Stimulated activated CD4-positive, alpha-beta T cell treated with anti-CD3 and anti-CD28 coated beads, Interleukin-4, amount 100 ng/mL, for 4 hours (primary cell): ENCODE data around the gene PLD1.

ENCODE experiments used
- DNase-seq, 2 experiments: peaks; one replicate each; pipeline ENCODE4 v3.0.0-alpha.2; 2020

PLD1 gene

DNA sequence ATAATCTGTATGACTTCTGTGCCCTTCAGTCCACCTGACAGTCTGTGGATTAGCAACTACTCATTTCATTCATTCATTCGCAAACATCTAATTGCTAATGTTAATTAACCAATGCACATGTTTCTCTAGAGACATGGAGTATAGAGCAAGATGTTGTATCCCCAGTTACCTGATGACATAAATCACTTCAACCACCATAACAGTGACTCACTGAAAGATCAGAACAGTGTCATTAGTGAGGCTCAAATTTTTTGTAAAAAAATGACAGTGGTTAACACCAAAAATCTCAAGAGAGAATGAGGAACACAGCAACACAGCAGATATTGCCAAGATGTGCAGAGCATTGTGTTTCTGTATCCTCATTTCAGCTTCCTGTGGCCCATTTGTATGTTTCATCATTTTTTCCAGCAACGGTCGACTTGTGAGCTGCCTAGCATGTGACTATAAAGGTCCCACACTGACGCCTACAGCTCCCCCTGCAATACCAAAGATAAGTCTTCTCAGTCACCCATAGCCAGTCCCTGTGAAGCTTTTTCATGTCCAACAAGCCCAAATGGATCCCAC lies 3.7 kb upstream of the PLD1 start:
- peak in 1 of 2 experiments; percentile 6 for DNase-seq

DNA sequence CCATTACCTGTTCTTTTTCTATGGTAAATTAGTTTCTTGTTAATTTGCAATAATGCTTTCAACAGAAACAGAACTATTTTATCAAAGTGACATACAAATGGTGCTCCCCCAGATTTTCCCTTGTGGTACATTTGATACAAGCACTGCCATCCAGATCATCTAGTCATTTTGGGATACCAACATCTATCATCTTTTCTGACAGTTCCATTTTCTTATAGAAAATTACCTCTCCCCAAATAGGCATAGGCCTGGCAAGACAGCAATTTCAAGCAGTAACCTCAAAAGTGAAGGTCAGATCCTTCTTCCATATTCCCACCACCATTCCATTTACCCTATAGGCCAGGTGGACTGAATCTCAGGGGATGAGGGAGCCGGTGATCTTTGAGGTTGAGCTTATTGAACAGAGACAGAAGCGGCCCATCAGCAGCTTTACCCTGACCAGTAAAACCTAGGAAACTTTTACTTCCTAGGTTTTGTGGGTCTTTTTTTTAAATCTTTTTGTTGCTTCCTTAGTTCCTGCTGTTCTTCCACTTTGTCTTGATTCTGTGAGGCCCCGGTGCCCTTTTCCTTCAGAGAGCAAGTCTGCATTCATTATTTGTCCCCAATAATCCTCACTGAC lies 3.1 kb upstream of the PLD1 start:
- no peak for DNase-seq

DNA sequence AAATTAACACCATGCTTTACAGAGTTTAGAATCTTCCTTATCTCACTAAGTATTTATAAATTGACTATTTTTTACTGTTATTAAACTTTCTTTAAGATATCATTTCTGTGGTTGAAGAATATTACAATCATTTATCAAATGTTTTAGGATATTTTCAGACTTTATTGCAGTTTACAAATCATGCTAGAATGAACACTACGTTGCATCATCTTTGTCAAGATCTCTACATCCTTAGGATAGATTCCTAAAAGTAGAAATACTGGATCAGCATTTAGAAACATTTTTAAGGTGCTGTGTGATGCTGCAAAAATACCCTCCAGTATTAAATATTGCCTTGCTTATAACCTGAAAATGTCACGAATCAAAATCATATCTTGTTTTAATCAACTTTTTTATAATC lies 2.5 kb upstream of the PLD1 start:
- no peak for DNase-seq

- DNase-seq = no peak
These were observed 1.6 kb upstream of the PLD1 start for GRCh38 chr3:171811913-171812335.

DNA sequence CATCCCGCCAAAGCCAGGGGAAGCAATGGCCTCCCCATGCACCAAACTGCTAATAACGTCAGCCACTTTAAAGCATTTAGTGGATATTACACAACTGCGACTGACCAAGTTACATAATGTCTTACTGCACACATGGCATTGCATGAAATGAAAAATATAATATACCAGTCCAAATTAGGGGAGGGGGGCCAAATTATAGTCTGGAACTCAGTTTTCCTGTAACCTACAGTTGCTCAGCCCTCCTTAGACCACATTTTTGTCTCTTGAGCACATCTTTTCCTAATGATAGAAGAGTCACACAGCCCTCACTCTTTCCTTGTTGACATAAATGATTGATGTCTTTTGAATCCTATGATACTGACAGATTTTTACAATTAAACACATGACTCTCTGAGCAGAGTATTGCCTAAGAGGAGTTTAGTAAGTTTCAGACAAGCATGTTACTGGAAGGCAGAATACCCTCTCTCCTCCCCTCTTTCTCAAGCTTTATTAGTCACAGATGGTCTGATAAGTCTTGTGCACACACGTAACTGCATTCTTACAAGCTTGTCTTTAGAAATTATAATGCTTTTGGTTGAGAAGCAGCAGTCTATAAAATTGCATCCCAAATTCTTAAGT lies 1.1 kb upstream of the PLD1 start:
- no peak for DNase-seq

DNA sequence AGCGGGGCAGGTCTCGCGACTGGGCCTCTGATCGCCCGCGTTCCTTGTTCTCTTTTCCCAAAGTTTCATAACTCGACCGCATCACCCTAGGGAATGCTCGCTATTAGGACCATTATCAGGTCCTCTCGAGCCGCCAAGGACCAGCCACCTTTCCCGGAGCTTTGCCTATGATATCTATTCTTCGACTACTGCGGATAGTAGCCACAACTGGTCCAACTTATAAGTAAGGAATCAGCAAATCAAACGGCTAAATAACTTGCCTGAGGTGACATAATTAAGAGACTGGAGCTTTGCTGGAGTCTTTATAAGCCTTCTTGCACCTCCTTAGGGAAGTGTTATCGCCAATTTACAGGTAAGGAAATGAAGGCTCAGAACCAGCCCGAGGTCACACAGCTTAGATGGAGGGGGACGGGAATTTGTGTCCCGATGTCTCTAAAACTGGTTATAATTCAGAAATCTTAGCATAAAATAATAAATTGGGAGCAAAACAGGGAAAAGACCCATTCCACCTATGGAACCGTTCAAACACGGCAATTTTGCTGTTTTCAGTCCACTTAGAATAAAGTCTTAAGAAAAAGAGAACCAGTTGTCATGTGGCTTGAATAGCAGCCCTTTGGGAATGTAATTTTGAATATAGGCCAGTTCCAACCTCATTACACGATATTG lies 479 bp upstream of the PLD1 start:
- DNase-seq = no peak

- no peak for DNase-seq
These were observed 747 bp downstream of the PLD1 start for GRCh38 chr3:171809611-171809860.

DNA sequence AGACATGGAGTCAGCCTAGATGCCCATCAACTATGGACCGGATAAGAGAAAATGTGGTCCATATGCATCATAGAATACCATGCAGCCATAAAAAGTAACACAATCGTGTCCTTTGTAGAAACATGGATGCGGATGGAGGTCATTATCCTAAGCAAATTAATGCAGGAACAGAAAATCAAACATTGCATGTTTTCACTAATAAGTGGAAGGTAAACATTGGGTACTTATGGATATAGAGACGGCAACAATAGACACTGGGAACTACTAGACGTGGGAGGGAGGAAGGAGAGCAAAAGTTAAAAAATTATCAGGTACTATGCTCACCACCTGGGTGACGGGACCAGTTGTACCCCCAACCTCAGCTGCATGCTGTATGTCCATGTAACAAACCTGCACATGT lies 2.5 kb downstream of the PLD1 start:
- DNase-seq = no peak

DNA sequence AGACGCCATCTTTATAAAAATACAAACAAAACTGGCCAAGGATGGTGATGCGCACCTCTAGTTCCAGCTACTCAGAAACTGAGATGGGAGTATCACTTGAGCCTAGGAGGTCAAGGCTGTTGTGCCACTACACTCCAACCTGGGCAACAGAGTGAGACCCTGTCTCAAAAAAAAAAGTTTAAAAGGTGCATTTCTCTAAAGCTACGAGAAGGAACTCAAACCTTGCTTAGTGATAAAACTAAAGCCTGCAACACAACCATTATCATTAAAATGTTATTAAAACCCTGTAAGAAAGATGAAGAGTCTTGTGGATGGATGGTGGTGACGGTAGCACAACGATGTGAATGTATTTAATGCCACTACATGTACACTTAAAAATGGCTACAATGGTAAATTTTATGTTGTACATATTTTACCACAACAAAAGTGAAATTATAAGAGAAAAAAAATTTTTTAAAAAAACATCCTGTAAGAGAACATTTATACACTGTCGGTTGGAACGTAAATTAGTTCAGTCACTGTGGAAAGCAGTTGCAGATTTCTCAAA lies 3.1 kb downstream of the PLD1 start:
- DNase-seq = no peak

DNA sequence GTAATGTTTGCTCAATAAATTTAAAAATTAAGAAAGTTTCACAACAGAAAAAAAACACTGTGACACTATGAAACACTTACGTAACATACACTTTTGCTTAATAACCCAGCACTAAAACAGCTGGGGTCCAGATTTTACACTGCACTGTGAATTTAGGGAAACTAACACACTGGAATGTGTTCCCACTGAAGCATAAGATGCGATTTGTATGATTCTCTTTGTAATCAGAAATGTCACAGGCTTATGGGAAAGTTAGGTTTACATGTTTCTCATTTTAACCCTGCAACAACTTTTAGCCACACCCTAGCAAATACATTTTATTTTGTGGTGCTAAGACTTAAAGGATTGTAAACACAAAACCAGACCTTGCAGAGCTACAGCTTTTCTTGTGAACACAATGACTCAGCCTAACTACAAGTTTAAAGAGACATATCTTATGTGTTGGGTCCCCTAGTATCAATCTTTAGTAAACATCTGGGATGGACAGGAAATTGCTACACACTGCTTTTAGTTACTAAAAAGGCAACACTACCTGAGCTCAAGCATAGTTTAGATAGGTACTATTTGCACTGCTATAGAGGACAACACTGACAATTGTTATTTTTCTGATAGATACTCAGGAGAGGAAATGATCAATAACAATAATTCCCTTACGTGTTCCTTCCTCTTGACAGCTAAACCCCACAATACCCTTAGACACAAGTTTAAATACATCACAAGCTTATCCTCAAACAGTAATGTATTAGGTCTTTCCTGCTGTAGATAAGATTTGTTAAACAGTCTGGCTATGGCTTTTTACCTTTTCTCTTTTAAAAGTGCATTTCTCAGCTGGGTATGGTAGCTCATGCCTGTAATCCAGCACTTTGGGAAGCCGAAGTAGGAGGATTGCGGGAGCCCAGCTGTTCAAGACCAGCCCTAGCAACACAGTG lies 3.8 kb downstream of the PLD1 start:
- DNase-seq = no peak

DNA sequence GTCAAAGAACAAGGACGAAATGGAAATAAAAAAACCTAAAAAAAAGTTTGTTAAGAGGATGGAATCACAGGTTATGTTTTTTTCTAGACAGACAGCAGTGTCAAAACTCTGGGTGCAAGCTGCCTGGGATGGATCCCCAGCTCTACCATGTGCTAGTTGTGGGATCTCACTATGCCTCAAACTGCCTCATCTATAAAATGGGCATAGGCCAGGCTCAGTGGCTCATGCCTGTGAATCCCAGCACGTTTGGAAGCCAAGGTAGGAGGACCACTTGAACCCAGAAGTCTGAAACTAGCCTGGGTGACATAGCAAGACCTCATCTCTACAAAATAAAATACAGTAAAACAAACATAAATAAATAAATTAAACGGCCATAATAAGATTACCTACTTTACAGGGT lies 4.6 kb downstream of the PLD1 start:
- no peak for DNase-seq

DNA sequence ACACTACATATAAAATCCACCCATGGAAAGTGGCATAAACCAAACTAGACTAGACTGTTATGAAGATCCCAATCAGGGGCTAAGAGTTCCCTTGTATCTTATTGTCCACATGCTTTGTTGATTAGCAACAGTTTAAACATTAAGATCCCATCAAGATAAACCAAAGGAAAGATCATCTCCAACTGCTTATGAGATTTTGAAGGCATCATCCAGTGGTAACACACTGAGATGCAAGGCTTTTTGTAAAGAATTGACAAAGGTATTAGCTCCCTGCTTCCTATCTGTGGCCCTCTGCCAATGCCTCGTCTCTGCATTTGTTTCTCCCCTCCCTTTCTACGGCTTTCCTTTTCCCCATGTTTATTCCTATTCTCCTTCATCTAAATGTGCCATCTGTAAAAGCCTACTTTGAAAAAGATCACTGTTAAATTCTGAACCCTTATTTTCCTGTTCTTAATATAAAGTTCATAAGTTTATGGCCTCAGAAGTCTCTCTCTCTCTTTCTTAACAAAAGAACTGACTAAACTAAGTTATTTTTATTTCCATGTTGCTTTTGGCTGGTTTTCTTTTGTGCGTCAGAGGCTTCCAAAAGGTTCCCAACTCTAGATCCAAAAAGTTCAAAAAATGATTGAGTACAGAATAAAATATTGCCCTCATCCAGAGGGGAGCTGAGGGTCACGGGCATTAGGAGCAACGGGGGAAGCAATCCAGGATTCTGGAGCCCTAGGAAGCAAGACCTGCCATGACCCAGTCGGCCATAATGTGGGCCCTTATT lies 5.5 kb downstream of the PLD1 start:
- DNase-seq = no peak

- no peak for DNase-seq
These were observed 7.2 kb downstream of the PLD1 start for GRCh38 chr3:171803044-171803443.

DNA sequence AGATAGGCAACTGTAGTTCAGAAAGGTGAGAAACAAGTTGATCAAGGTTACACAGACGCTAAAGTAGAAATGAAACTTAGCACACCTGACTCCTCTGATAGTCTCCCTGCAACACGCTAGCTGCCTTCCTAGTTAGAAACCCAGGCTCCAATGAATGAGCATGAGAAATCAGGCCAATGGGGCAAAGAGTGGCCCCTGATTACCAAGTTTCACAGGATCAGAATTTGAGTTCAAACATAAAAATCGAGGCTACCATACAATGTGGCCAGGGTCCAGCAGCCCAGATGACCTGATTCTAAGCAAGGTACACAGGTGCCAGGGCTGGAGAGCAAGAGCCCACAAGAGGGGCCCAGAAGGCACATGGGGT lies 7.7 kb downstream of the PLD1 start:
- DNase-seq = no peak

DNA sequence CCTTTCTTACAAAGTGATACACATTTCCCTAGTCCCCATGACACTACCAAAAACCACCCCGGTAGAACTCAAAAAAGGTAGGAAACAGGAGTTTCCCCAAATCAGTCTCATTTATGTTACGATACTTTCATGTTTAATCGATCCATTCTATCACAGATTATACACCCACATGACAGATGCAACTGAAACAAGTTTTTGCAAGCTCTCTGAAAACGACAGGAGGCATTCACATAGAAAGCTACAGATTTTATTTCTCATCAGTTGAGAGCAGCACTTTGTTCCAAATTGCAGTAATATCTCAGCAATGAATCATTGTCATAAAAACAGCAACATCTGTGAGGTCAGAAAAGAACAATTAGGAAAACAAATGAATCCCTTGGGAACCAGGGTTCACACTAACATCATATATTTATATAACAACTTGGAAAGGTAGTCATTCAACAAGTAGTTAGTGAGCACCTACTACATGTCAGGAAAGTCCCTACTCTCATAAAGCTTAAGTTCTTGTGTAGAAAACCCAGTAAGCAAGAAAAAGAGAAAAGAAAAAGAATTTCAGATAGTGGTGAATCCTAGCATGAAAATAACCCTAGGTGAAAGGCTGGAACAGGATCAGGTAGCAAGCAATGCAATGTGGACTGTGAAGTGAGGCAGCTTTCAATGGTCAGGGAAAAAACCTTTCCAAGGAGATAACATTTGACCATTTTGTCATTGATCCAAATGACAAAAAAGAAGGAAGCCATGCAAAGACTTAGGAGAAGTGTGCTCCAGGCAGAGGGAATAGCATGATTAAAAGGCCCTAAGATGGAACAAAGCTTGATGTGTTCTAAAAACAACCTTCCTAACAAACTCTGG lies 8.3 kb downstream of the PLD1 start:
- DNase-seq = no peak

GRCh38 chr3:171799501-171799900 lies 10.8 kb downstream of the PLD1 start:
- no peak for DNase-seq

DNA sequence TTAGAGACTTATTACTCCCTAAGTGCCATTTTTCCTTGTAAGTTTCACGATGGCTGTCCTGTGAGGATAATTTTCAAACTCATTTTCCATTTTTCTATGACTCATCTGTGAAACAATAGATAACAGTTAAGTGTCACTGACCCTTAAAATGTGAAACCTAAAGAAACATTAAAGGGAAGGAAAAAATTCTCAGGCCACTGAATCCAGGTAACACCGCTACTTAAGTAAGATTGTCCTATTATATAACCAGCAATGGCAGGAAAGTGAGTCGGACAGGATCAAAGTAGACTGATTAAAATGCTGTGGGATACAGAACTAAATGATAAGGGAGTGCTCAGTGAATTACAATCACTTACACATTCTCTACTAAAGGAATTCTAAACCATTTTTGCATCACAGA lies 12.4 kb downstream of the PLD1 start:
- no peak for DNase-seq

DNA sequence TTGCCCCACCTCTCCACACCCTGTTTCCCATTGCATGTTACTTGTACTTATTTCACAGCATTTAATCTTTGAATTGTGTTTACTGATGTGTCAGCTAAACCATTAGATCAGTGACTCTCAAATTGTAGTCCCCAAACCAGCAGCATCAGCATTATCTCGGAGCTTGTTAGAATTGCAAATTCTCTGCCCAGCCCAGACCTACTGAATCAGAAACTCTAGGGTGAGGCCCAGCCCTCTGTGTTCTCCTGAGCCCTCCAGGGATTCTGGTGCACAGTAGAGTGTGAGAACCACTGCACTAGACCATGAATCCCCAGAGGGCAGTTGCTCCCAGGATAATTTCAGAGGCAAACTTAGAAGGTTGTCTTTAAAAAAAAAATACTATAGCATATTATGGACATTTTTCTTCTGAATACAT lies 13.0 kb downstream of the PLD1 start:
- no peak for DNase-seq

DNA sequence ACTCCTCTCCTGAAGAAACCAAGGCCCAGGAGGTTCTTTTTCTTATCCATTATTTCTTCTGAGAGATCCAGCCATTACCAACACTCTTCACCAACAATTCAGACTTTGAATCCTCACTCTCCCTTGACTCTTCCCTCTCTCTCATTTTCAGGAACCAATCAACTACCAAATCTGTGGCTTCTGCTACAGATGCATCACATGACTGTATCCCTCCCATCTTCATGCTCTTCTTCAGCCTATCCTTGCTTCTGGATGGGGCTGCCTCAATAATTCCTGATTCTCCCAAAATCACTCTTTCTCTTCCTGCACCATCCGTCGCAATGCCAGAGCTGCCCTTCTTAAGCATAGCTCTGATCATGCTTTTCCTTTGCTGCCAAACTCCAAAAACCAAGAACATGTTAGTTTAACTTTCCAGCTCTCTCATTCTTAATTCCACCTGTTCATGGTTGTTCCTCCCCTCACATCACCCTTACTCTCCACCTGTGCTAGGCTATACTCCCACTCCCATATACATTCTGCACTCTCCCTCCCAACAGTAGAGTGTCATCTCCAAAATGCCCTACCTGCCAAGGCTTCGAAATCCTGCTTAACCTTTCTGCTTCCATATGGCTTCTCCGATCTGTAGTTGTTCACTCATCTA lies 13.5 kb downstream of the PLD1 start:
- no peak for DNase-seq

DNA sequence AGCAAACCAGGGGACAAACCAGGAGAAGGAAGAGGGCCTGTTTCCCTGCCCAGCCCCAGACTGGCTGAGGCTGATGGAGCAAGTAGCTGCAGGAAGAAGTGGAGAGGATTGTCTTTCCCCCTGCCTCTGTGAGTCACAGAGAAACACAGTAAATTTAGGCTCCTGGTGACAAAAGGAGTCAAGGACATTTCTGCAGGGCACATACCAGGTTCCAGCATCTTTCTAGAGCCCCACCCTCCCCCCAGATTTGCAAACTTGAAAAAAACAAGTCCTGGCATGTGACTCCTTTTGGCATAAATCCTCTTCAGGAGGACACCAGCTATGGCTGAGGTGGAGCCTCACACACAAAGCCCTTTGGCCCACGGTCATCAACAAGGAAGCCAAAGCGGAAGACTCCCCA lies 17.8 kb downstream of the PLD1 start:
- DNase-seq = no peak

GRCh38 chr3:171791692-171792076 lies 18.6 kb downstream of the PLD1 start:
- DNase-seq = no peak
